H1 (cell line): Measurements from ENCODE around the gene SLC25A48. TPM values are rescaled to one million over a fixed set of nuclear protein-coding genes. Genes with fewer than 3 reads are reported as not detected.

Source experiments
- CBX8 ChIP-seq: fragments of 300-800, 300-1000 bp; sonication (generic); IDR thresholded peaks from 2 replicates; pipeline ENCODE4 v1.7.1; 2016; ENCODE audit warnings: low read depth, low read length, borderline replicate concordance
- HDAC6 ChIP-seq: IDR thresholded peaks from one replicate; pipeline ENCODE4 v1.7.1; 2012; ENCODE audit warnings: low read depth, mild to moderate bottlenecking, inconsistent platforms, low read length, moderate library complexity
- RAD21 ChIP-seq, 2 experiments: IDR thresholded peaks in 1 of 2; conservative IDR thresholded peaks in 1 of 2; 2 replicates each; pipeline ENCODE4 v1.6.1; 2011; ENCODE audit warnings: low read depth in 2 of 2, low read length in 2 of 2, improper control_type of control experiment in 1 of 2, inconsistent platforms in 1 of 2, mild to moderate bottlenecking in 1 of 2, moderate library complexity in 1 of 2
- SP1 ChIP-seq: IDR thresholded peaks from 2 replicates; pipeline ENCODE4 v1.6.1; 2011; ENCODE audit warnings: low read depth, low read length
- TEAD4 ChIP-seq: IDR thresholded peaks from 2 replicates; pipeline ENCODE4 v1.6.1; 2012; ENCODE audit warnings: low read depth, low read length, inconsistent platforms, mixed read lengths
- polyA plus RNA-seq, 7 experiments: library from polyadenylated mRNA; depleted of rRNA in 3 of 7; stranded (reverse) in 5 of 7; unstranded in 2 of 7; fragments of >200 nt in 5 of 7; fragments of 200-250 nt in 2 of 7; gene quantifications; 1 replicate in 5 of 7; 2 replicates in 1 of 7; 4 replicates in 1 of 7; pipeline versions ENCODE4 v1.2.1 to v1.2.3, GENCODE V29; 2011 to 2013; ENCODE audit warnings: missing spikeins in 2 of 7, mixed read lengths in 2 of 7
- total RNA-seq: library from RNA; stranded (reverse); fragmentation: NEBNext Ultra II Directional; extraction: Animal tissue kit (Norgen Biotek cat#: 25700); gene quantifications from 2 replicates; pipeline ENCODE4 v1.2.1, GENCODE V29; 2021
- TF ChIP-seq, protein P1 (sequence below): fragments of 300-600 bp; sonication (generic); IDR thresholded peaks from 2 replicates; pipeline ENCODE4 v1.7.1; 2012; ENCODE audit warnings: low read length, moderate library complexity, mild to moderate bottlenecking, inconsistent platforms; ENCODE audit not compliant: insufficient replicate concordance

Gene SLC25A48
- total and polyA plus RNA-seq, 2 of the 8 experiments (the other 6 are each of a cell fraction or from before 2014, with no cell fraction given), result 1.3 to 1.8 TPM

DNA sequence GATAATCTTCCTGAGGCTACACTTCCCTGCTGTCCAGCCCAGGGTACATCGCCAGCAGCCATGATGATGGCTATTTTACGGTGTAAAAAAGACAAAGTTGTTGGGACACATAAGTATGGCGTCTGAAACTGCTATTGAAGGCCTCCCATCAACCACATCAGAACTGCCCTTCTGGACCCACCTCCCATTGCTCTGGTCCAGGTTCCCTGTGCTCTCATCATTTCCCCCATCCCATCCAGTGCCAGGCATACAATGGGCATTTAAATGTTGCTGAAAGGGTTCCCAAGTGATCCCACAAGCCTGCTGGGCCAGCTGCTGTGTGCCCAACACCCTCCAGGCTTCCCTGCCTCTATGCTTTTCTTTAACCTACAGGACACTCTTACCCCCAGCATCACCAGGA is 50.6 kb downstream of the SLC25A48 start (continued):
- TF ChIP-seq, protein P1, sequence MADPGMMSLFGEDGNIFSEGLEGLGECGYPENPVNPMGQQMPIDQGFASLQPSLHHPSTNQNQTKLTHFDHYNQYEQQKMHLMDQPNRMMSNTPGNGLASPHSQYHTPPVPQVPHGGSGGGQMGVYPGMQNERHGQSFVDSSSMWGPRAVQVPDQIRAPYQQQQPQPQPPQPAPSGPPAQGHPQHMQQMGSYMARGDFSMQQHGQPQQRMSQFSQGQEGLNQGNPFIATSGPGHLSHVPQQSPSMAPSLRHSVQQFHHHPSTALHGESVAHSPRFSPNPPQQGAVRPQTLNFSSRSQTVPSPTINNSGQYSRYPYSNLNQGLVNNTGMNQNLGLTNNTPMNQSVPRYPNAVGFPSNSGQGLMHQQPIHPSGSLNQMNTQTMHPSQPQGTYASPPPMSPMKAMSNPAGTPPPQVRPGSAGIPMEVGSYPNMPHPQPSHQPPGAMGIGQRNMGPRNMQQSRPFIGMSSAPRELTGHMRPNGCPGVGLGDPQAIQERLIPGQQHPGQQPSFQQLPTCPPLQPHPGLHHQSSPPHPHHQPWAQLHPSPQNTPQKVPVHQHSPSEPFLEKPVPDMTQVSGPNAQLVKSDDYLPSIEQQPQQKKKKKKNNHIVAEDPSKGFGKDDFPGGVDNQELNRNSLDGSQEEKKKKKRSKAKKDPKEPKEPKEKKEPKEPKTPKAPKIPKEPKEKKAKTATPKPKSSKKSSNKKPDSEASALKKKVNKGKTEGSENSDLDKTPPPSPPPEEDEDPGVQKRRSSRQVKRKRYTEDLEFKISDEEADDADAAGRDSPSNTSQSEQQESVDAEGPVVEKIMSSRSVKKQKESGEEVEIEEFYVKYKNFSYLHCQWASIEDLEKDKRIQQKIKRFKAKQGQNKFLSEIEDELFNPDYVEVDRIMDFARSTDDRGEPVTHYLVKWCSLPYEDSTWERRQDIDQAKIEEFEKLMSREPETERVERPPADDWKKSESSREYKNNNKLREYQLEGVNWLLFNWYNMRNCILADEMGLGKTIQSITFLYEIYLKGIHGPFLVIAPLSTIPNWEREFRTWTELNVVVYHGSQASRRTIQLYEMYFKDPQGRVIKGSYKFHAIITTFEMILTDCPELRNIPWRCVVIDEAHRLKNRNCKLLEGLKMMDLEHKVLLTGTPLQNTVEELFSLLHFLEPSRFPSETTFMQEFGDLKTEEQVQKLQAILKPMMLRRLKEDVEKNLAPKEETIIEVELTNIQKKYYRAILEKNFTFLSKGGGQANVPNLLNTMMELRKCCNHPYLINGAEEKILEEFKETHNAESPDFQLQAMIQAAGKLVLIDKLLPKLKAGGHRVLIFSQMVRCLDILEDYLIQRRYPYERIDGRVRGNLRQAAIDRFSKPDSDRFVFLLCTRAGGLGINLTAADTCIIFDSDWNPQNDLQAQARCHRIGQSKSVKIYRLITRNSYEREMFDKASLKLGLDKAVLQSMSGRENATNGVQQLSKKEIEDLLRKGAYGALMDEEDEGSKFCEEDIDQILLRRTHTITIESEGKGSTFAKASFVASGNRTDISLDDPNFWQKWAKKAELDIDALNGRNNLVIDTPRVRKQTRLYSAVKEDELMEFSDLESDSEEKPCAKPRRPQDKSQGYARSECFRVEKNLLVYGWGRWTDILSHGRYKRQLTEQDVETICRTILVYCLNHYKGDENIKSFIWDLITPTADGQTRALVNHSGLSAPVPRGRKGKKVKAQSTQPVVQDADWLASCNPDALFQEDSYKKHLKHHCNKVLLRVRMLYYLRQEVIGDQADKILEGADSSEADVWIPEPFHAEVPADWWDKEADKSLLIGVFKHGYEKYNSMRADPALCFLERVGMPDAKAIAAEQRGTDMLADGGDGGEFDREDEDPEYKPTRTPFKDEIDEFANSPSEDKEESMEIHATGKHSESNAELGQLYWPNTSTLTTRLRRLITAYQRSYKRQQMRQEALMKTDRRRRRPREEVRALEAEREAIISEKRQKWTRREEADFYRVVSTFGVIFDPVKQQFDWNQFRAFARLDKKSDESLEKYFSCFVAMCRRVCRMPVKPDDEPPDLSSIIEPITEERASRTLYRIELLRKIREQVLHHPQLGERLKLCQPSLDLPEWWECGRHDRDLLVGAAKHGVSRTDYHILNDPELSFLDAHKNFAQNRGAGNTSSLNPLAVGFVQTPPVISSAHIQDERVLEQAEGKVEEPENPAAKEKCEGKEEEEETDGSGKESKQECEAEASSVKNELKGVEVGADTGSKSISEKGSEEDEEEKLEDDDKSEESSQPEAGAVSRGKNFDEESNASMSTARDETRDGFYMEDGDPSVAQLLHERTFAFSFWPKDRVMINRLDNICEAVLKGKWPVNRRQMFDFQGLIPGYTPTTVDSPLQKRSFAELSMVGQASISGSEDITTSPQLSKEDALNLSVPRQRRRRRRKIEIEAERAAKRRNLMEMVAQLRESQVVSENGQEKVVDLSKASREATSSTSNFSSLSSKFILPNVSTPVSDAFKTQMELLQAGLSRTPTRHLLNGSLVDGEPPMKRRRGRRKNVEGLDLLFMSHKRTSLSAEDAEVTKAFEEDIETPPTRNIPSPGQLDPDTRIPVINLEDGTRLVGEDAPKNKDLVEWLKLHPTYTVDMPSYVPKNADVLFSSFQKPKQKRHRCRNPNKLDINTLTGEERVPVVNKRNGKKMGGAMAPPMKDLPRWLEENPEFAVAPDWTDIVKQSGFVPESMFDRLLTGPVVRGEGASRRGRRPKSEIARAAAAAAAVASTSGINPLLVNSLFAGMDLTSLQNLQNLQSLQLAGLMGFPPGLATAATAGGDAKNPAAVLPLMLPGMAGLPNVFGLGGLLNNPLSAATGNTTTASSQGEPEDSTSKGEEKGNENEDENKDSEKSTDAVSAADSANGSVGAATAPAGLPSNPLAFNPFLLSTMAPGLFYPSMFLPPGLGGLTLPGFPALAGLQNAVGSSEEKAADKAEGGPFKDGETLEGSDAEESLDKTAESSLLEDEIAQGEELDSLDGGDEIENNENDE, result no peak
- no peak for TF ChIP-seq RAD21 (IDR thresholded peaks at IDR 0.05 in 1 of 2, conservative IDR thresholded peaks at IDR 0.05 in 1 of 2; ENCODE audit: low read depth in 2 of 2, low read length in 2 of 2)
- no peak for TF ChIP-seq TEAD4
- no peak for TF ChIP-seq SP1
- TF ChIP-seq HDAC6, result no peak
- no peak for TF ChIP-seq CBX8
